Activated CD4-positive, alpha-beta T cell treated with anti-CD3 and anti-CD28 coated beads for 36 hours (primary cell): ENCODE data around the gene IL1RAPL1. TPM values are rescaled to one million over a fixed set of nuclear protein-coding genes. Genes with fewer than 3 reads are reported as not detected.
"Not testable (repeated sequence)": the region's sequence is repeated elsewhere in the genome, so short reads cannot be mapped to it uniquely, and the experiment has no call there.

Experiments
- ATAC-seq: fragments of 200-7000 bp; cut with Tn5 transposase; one replicate; pipeline ENCODE4 v1.10.0; 2021; ENCODE audit warnings: mild to moderate bottlenecking, moderate library complexity
- CTCF ChIA-PET: fragments of 350-600 bp; sonication (Branson Sonifier 250); formaldehyde crosslinking; loops from one replicate; lab custom pipeline; 2021; ENCODE audit warnings: antibody characterized with exemption; lab: Charles Lee
- POLR2A ChIA-PET: fragments of 350-600 bp; sonication (Branson Sonifier 250); formaldehyde crosslinking; loops from one replicate; lab custom pipeline; 2021; ENCODE audit warnings: antibody characterized with exemption, inconsistent platforms; lab: Charles Lee
- DNase-seq: peaks from one replicate; pipeline ENCODE4 v3.0.0-alpha.2; 2020
- H3K27ac Mint-ChIP-seq: one replicate; pipeline ENCODE4 v1.8.0; 2021; ENCODE audit warnings: mixed read lengths
- H3K27me3 Mint-ChIP-seq: one replicate; pipeline ENCODE4 v1.8.0; 2021; ENCODE audit warnings: mixed read lengths
- H3K36me3 Mint-ChIP-seq: one replicate; pipeline ENCODE4 v1.8.0; 2021; ENCODE audit warnings: low read depth, mixed read lengths
- H3K4me1 Mint-ChIP-seq: one replicate; pipeline ENCODE4 v1.8.0; 2021; ENCODE audit warnings: mixed read lengths
- H3K4me3 Mint-ChIP-seq: one replicate; pipeline ENCODE4 v1.8.0; 2021; ENCODE audit warnings: mild to moderate bottlenecking, moderate library complexity, mixed read lengths
- H3K9me3 Mint-ChIP-seq: one replicate; pipeline ENCODE4 v1.8.0; 2021; ENCODE audit warnings: low read depth, mixed read lengths
- intact Hi-C, 2 experiments: fragments of 100-400 bp; cut with DNase I in 1 of 2; cut with micrococcal nuclease in 1 of 2; formaldehyde crosslinking; loops; one replicate each; pipeline versions ENCODE4 v1.14.2 to v1.15.1; 2022 to 2024; cut with DNase I, micrococcal nuclease
- total RNA-seq, 2 experiments: library from RNA; stranded (reverse); gene quantifications; one replicate each; pipeline ENCODE4 v1.2.3, GENCODE V29; 2021

Gene IL1RAPL1
- total RNA-seq, 2 experiments from 2014 or later, result not detected

DNA sequence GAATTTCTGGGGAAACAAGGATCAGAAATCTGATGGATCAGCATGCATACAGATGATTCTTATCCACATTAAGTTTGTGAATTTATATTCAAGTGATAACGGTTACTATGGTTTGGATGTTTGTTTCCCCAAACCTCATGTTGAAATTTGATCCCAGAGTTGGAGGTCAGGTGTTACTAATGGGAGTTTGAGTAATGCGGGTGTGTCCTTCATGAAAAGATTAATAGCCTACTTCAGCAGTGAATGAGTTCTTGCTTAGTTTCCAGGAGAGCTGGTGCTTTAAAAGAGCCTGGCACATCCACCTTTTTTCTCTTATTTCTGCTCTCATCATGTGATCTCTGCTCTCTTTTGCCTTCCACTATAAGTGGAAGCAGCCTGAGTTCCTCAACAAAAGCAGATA is 712.4 kb downstream of the IL1RAPL1 start:
- H3K27me3 Mint-ChIP-seq, result no peaks in the 10 kb centered on the region
- ATAC-seq, result no peak

DNA sequence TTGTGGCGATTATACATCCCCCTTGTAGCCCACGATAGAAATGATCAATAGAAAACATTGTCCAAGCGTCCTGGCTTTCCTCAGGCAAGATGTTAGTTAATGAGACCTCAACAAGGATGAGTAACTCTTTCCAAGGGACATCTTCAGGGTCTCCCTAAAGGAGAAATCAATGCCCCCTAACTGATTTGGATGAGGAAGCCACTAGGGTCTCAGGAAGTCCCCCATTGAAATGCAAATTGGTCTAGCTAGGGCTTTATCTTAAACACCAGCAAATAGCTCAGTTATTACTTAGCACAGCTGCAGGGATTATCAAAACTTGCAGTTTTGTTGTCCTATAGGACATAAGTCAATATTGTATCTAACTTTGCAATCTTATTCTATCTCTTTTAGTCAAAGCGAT is 721.5 kb downstream of the IL1RAPL1 start:
- Mint-ChIP-seq H3K4me3 (no peak overlapping the region), H3K4me1 (no peaks in the 10 kb centered on the region), H3K36me3 (no peaks in the 10 kb centered on the region), H3K9me3 (no peaks in the 10 kb centered on the region), H3K27me3 (no peaks in the 10 kb centered on the region), H3K27ac (no peak overlapping the region)
- DNase-seq (no peak), ATAC-seq (no peak)
- intact Hi-C loops, result no loop called here
- POLR2A ChIA-PET, result no interaction called here
- CTCF ChIA-PET, result no interaction called here

More for the DNA sequence above, 712.4 kb downstream of the IL1RAPL1 start:
- Mint-ChIP-seq H3K36me3 (no peaks in the 10 kb centered on the region), H3K9me3 (peaks cover 8% of the 10 kb centered on the region), H3K27ac (no peak overlapping the region), H3K4me3 (no peak overlapping the region), H3K4me1 (no peaks in the 10 kb centered on the region)
- intact Hi-C loops, result no loop called here
- DNase-seq, result no peak
- ChIA-PET CTCF (no interaction called here), POLR2A (no interaction called here)

DNA sequence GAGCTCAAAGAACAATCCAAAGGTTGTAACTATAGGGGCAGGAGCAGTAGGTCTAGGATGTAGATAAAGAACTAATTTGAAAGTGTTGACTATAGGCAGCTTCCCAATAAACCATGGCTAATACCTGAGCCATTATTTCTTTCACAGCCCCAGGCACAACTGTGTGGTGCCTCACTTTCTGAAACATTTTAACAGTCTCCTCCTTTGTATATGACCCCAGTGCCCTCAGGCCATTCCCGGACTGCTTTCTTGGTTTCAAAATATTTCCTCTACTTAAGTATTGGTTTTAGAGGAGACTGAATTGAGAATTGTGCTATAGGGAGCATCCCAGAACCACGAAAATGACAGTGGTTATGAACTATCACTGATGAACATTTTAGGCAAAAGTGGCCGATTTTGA is 728.7 kb downstream of the IL1RAPL1 start:
- H3K36me3 Mint-ChIP-seq, result no peaks in the 10 kb centered on the region
- intact Hi-C loops, result no loop called here
- H3K9me3 Mint-ChIP-seq, result no peaks in the 10 kb centered on the region
- H3K4me3 Mint-ChIP-seq, result no peak overlapping the region
- ATAC-seq (no peak), DNase-seq (no peak)
- H3K4me1 Mint-ChIP-seq, result no peaks in the 10 kb centered on the region
- POLR2A ChIA-PET, result no interaction called here
- CTCF ChIA-PET, result interaction anchor here (1.0 kb wide), 1 partner anchor 15 kb away, joined by 3 read pairs; no protein-coding TSS in a partner anchor
- H3K27me3 Mint-ChIP-seq, result no peaks in the 10 kb centered on the region
- H3K27ac Mint-ChIP-seq, result no peak overlapping the region

DNA sequence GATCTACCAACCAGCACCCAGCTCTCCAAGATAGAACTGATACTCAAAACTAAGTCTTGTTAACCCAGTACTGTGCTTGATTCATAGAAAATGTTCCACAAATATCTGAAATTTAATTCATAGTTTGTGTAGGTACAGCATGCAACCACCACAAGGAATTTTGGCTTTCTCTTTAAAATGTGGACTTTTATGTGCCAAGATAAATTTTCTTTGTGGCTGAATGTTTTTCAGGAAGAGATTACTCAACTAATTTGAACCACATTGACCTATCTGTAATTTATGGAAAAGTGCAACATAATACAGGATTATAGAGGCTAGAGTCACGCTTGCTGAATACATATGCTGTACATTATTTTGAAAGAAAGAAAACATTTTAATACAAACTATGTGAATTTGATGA is 730.8 kb downstream of the IL1RAPL1 start:
- no peak for DNase-seq
- Mint-ChIP-seq H3K36me3 (no peaks in the 10 kb centered on the region), H3K27ac (no peak overlapping the region), H3K27me3 (no peaks in the 10 kb centered on the region), H3K9me3 (no peaks in the 10 kb centered on the region), H3K4me3 (no peak overlapping the region), H3K4me1 (no peaks in the 10 kb centered on the region)
- no peak for ATAC-seq
- CTCF ChIA-PET, result no interaction called here
- intact Hi-C loops, result no loop called here
- POLR2A ChIA-PET, result no interaction called here

- POLR2A ChIA-PET, CTCF ChIA-PET, DNase-seq, H3K27ac Mint-ChIP-seq, H3K4me1 Mint-ChIP-seq, H3K36me3 Mint-ChIP-seq, H3K4me3 Mint-ChIP-seq, intact Hi-C loops, H3K27me3 Mint-ChIP-seq, ATAC-seq, H3K9me3 Mint-ChIP-seq: not testable (repeated sequence)
Measured at GRCh38 chrX:29332429-29332828, 745.2 kb downstream of the IL1RAPL1 start.

- intact Hi-C loops, H3K27me3 Mint-ChIP-seq, H3K27ac Mint-ChIP-seq, POLR2A ChIA-PET, H3K36me3 Mint-ChIP-seq, H3K9me3 Mint-ChIP-seq, CTCF ChIA-PET, ATAC-seq, H3K4me3 Mint-ChIP-seq, H3K4me1 Mint-ChIP-seq, DNase-seq: not testable (repeated sequence)
Measured at GRCh38 chrX:29333091-29333490, 745.8 kb downstream of the IL1RAPL1 start.

DNA sequence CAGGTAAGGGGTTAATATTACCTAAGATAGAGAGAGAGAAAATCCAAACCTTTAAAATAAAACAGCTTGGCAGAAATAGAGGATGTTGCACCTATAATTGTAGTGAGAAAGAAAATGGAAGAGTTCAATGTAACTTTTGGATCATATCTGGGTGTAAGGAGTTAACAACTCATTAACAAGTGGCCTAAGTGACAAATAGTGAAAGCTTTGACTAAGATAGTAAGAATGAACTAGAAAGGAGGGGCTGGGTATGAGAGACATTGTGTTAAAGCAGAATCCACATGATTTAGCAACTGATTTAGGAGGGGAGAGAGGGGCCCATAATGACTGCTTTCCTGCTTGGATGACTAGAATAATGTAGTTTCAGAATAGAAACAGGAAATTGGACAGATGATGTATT is 761.0 kb downstream of the IL1RAPL1 start:
- H3K4me1 Mint-ChIP-seq, result no peaks in the 10 kb centered on the region
- H3K36me3 Mint-ChIP-seq, result no peaks in the 10 kb centered on the region
- intact Hi-C loops, result no loop called here
- H3K27me3 Mint-ChIP-seq, result no peaks in the 10 kb centered on the region
- ATAC-seq, result no peak
- POLR2A ChIA-PET, result no interaction called here
- no peak overlapping the region for H3K27ac Mint-ChIP-seq
- no peaks in the 10 kb centered on the region for H3K9me3 Mint-ChIP-seq
- no peak for DNase-seq
- CTCF ChIA-PET, result no interaction called here
- H3K4me3 Mint-ChIP-seq, result no peak overlapping the region

GRCh38 chrX:29359276-29359675 is 772.0 kb downstream of the IL1RAPL1 start:
- CTCF ChIA-PET, result no interaction called here
- Mint-ChIP-seq H3K9me3 (no peaks in the 10 kb centered on the region), H3K27ac (no peak overlapping the region), H3K27me3 (no peaks in the 10 kb centered on the region), H3K4me1 (no peaks in the 10 kb centered on the region), H3K36me3 (no peaks in the 10 kb centered on the region), H3K4me3 (no peak overlapping the region)
- POLR2A ChIA-PET, result no interaction called here
- ATAC-seq (no peak), DNase-seq (no peak)
- intact Hi-C loops, result no loop called here

GRCh38 chrX:29374765-29375164 is 787.5 kb downstream of the IL1RAPL1 start:
- ATAC-seq, H3K36me3 Mint-ChIP-seq, H3K9me3 Mint-ChIP-seq, POLR2A ChIA-PET, intact Hi-C loops, H3K4me1 Mint-ChIP-seq, CTCF ChIA-PET, H3K27me3 Mint-ChIP-seq, H3K27ac Mint-ChIP-seq, H3K4me3 Mint-ChIP-seq, DNase-seq: not testable (repeated sequence)

- Mint-ChIP-seq H3K27me3 (no peaks in the 10 kb centered on the region), H3K36me3 (no peaks in the 10 kb centered on the region), H3K9me3 (peaks cover 2% of the 10 kb centered on the region), H3K27ac (no peak overlapping the region), H3K4me1 (no peaks in the 10 kb centered on the region), H3K4me3 (no peak overlapping the region)
- ATAC-seq (no peak), DNase-seq (no peak)
- ChIA-PET POLR2A (no interaction called here), CTCF (no interaction called here)
- intact Hi-C loops, result no loop called here
Measured at GRCh38 chrX:29376584-29376983, 789.3 kb downstream of the IL1RAPL1 start.

GRCh38 chrX:29382811-29383210 is 795.6 kb downstream of the IL1RAPL1 start:
- intact Hi-C loops, result no loop called here
- no peak for ATAC-seq
- CTCF ChIA-PET, result interaction anchor here (0.6 kb wide), 1 partner anchor 1459 kb away, joined by 3 read pairs; no protein-coding TSS in a partner anchor

DNA sequence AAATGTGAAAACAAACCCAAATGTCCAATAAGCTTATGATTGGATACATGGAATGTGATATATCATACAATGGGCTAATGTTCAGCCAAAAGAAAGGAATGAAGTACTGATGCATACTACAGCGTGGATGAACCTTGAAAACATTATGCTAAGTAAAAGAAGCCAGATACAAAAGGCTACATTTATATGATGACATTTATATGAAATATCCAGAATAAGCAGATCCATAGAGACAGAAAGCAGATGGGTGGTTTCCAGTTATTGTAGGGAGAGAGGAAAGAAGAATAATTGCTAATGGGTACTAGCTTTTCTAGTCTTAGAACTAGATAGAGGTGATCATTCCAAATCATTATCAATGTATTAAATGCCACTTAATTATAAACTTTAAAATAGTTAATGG is 801.3 kb downstream of the IL1RAPL1 start:
- intact Hi-C loops, result no loop called here
- CTCF ChIA-PET, result no interaction called here
- no peaks in the 10 kb centered on the region for H3K27me3 Mint-ChIP-seq
- no peaks in the 10 kb centered on the region for H3K9me3 Mint-ChIP-seq
- no peaks in the 10 kb centered on the region for H3K36me3 Mint-ChIP-seq
- H3K4me3 Mint-ChIP-seq, result no peak overlapping the region
- no peaks in the 10 kb centered on the region for H3K4me1 Mint-ChIP-seq
- H3K27ac Mint-ChIP-seq, result no peak overlapping the region
- ATAC-seq, result no peak
- DNase-seq, result no peak
- POLR2A ChIA-PET, result no interaction called here

More at GRCh38 chrX:29382811-29383210, 795.6 kb downstream of the IL1RAPL1 start:
- H3K27me3 Mint-ChIP-seq, result no peaks in the 10 kb centered on the region
- H3K27ac Mint-ChIP-seq, result no peak overlapping the region
- H3K36me3 Mint-ChIP-seq, result no peaks in the 10 kb centered on the region
- H3K4me1 Mint-ChIP-seq, result no peaks in the 10 kb centered on the region
- no peaks in the 10 kb centered on the region for H3K9me3 Mint-ChIP-seq
- POLR2A ChIA-PET, result no interaction called here
- DNase-seq, result no peak
- H3K4me3 Mint-ChIP-seq, result no peak overlapping the region

DNA sequence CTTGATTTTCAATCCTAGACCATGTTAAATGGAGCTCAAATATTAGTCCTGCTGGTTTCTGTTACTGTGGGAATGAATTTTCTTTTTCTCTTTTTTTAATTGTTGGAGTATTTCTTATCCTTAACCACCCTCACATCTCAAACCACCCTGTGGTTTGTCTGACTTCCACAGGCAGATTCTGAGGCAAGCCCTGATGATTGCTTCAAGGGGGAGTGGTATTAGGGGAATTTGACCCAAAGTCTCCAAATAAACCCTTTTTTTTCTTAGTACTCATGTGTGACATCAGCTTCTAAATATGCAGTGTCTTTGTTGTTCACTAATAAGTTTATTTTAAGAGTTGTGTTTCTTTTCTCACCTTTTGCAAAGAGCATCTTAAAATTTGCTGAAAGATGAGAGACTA is 810.3 kb downstream of the IL1RAPL1 start:
- Mint-ChIP-seq H3K27ac (no peak overlapping the region), H3K36me3 (no peaks in the 10 kb centered on the region), H3K27me3 (no peaks in the 10 kb centered on the region), H3K4me3 (no peak overlapping the region), H3K4me1 (no peaks in the 10 kb centered on the region), H3K9me3 (no peaks in the 10 kb centered on the region)
- DNase-seq (no peak), ATAC-seq (no peak)
- CTCF ChIA-PET, result no interaction called here
- POLR2A ChIA-PET, result no interaction called here
- intact Hi-C loops, result no loop called here
